IPS-18c (cell line): ENCODE data around the gene CAMK2N1.
A peak's percentile ranks its signal among the peaks of the same experiment; 100 is the strongest.
"Not testable (repeated sequence)": the region's sequence is repeated elsewhere in the genome, so short reads cannot be mapped to it uniquely, and the experiment has no call there.

Experiments used
- H3K4me3 ChIP-seq: 2 replicates; pipeline ENCODE4 v1.7.0; 2013; ENCODE audit warnings: low read depth, mild to moderate bottlenecking, low read length, moderate library complexity; ENCODE audit not compliant: insufficient read depth
- H3K9me3 ChIP-seq: one replicate; pipeline ENCODE4 v1.6.1; 2013; ENCODE audit warnings: mild to moderate bottlenecking, low read length, moderate library complexity; ENCODE audit not compliant: control insufficient read depth, insufficient read depth

CAMK2N1 gene

GRCh38 chr1:20499718-20500117, 13.7 kb upstream of the CAMK2N1 start:
- Histone ChIP-seq H3K4me3 (no peak overlapping the region), H3K9me3 (no peaks in the 10 kb centered on the region)

GRCh38 chr1:20499105-20499504, 13.1 kb upstream of the CAMK2N1 start:
- no peaks in the 10 kb centered on the region for H3K9me3 ChIP-seq

GRCh38 chr1:20498116-20498515, 12.1 kb upstream of the CAMK2N1 start:
- Histone ChIP-seq H3K4me3 (no peak overlapping the region), H3K9me3 (no peaks in the 10 kb centered on the region)

More at GRCh38 chr1:20499105-20499504, 13.1 kb upstream of the CAMK2N1 start:
- no peak overlapping the region for H3K4me3 ChIP-seq

- Histone ChIP-seq H3K4me3 (no peak overlapping the region), H3K9me3 (no peaks in the 10 kb centered on the region)
Measured at GRCh38 chr1:20497506-20497905, 11.5 kb upstream of the CAMK2N1 start.

GRCh38 chr1:20496725-20497383, 10.8 kb upstream of the CAMK2N1 start:
- not testable (repeated sequence) for H3K4me3 ChIP-seq, H3K9me3 ChIP-seq

- H3K4me3 ChIP-seq: no peak overlapping the region
- H3K9me3 ChIP-seq: no peaks in the 10 kb centered on the region
Measured at GRCh38 chr1:20496241-20496661, 10.2 kb upstream of the CAMK2N1 start.

- no peaks in the 10 kb centered on the region for H3K9me3 ChIP-seq
Measured at GRCh38 chr1:20495661-20496060, 9.7 kb upstream of the CAMK2N1 start.

GRCh38 chr1:20494609-20495311, 8.8 kb upstream of the CAMK2N1 start:
- H3K4me3 ChIP-seq: no peak overlapping the region
- H3K9me3 ChIP-seq: no peaks in the 10 kb centered on the region

More at GRCh38 chr1:20495661-20496060, 9.7 kb upstream of the CAMK2N1 start:
- no peak overlapping the region for H3K4me3 ChIP-seq

GRCh38 chr1:20493839-20494608, 8.0 kb upstream of the CAMK2N1 start:
- Histone ChIP-seq H3K4me3 (peak overlapping the region; percentile 32; the same call in 1 of the 2 replicates), H3K9me3 (no peaks in the 10 kb centered on the region)

- Histone ChIP-seq H3K9me3 (no peaks in the 10 kb centered on the region), H3K4me3 (no peak overlapping the region)
Measured at GRCh38 chr1:20493309-20493708, 7.3 kb upstream of the CAMK2N1 start.

- Histone ChIP-seq H3K9me3 (no peaks in the 10 kb centered on the region), H3K4me3 (no peak overlapping the region)
Measured at GRCh38 chr1:20492751-20493150, 6.7 kb upstream of the CAMK2N1 start.

GRCh38 chr1:20491866-20492265, 5.9 kb upstream of the CAMK2N1 start:
- no peak overlapping the region for H3K4me3 ChIP-seq
- no peaks in the 10 kb centered on the region for H3K9me3 ChIP-seq

GRCh38 chr1:20491178-20491577, 5.2 kb upstream of the CAMK2N1 start:
- Histone ChIP-seq H3K4me3 (no peak overlapping the region), H3K9me3 (no peaks in the 10 kb centered on the region)

GRCh38 chr1:20487236-20487590, 1.2 kb upstream of the CAMK2N1 start:
- no peaks in the 10 kb centered on the region for H3K9me3 ChIP-seq
- H3K4me3 ChIP-seq: peak overlapping the region; percentile 77

- H3K4me3 ChIP-seq: peak overlapping the region; percentile 77
Measured at GRCh38 chr1:20486457-20487235, 636 bp upstream of the CAMK2N1 start.

GRCh38 chr1:20484519-20485462, 1.2 kb downstream of the CAMK2N1 start:
- Histone ChIP-seq H3K9me3 (no peaks in the 10 kb centered on the region), H3K4me3 (peak overlapping the region; percentile 66)

More at GRCh38 chr1:20486457-20487235, 636 bp upstream of the CAMK2N1 start:
- H3K9me3 ChIP-seq: no peaks in the 10 kb centered on the region
